GM21529 (cell line): ENCODE measurements around the gene CYP4F22.
"Not testable (repeated sequence)": the region's sequence is repeated elsewhere in the genome, so short reads cannot be mapped to it uniquely, and the experiment has no call there.

ENCODE experiments used
- ATAC-seq: cut with Tn5 transposase; IDR thresholded peaks from one replicate; pipeline ENCODE4 v1.9.1; 2021; ENCODE audit not compliant: unreplicated experiment

The CYP4F22 gene

GRCh38 chr19:15488489-15489226 is 19.7 kb upstream of the CYP4F22 start:
- no peak for ATAC-seq

GRCh38 chr19:15495151-15495550 is 13.2 kb upstream of the CYP4F22 start:
- no peak for ATAC-seq

- no peak for ATAC-seq
These were observed 10.0 kb upstream of the CYP4F22 start for GRCh38 chr19:15498156-15498858.

- no peak for ATAC-seq
These were observed 9.4 kb upstream of the CYP4F22 start for GRCh38 chr19:15498910-15499309.

DNA sequence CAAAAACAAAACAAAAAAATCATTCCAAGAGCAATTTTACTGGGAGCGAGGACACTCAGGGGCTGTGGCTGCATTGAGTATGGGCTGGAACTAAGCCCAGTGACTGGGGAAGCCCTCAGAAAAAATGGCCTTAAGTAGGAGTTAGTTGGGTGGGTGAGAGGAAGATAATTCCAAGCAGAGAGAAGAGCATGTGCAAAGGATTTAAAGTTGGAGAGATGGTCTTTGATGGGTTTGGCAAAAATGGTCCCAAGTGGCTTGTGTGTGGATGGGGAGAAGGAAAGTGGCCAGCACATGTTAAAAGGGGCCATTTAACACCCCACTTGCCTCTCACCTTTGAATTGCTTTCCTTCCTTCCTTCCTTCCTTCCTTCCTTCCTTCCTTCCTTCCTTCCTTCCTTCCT is 6.7 kb upstream of the CYP4F22 start:
- no peak for ATAC-seq

- no peak for ATAC-seq
These were observed 6.1 kb upstream of the CYP4F22 start for GRCh38 chr19:15502264-15502663.

- ATAC-seq = no peak
These were observed 2.2 kb upstream of the CYP4F22 start for GRCh38 chr19:15506074-15506571.

- ATAC-seq = no peak
These were observed 974 bp upstream of the CYP4F22 start for GRCh38 chr19:15507068-15508034.

DNA sequence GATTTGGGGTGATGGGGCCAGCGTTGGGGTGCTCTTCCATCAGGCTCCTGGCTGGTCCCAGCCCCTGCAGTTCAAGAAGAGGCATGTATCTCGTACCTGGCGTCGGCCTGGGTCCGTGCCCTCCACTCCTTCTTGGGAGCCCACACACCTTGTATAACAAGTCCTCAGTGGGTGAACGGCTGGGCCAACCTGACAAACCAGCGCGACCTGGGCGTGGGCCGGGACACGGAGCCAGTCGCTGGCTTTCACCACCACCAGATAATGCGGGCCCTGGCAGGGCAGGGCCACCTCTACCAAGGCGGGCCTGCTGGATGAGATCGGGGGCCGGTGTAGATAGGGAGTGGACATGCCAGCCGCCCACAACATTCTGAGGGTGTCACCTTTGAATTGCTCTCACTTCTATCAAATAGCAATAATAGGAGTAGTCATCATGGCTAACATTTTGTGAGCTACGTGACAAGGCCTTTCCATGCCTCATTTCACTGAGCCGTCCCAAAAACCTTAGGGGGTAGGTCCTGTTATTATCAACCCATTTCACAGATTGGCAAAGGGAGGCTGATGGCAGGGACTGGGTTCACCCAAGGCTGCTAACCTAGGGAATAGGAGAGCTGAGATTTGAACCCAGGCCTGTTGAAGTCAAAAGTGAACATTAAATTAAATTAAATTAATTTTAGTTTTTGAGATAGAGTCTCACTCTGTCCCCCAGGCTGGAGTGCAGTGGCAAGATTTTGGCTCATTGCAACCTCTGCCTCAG is 3.5 kb downstream of the CYP4F22 start:
- ATAC-seq = no peak

DNA sequence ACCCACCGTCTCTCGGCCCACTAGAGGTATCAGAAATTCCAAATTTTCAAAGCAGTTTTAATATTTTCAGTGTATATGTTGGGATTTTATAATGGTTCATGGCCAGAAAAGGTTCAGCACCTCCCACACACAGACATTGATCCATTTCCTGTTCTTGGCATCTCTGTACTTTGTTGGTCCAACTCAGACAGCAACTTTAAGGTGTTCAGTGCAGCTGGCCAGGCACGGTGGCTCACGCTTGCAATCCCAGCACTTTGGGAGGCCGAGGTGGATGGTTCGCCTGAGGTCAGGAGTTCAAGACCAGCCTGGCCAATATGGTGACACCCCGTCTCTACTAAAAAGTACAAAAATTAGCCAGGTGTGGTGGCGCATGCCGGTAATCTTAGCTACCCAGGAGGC is 6.9 kb downstream of the CYP4F22 start:
- ATAC-seq = not testable (repeated sequence)

DNA sequence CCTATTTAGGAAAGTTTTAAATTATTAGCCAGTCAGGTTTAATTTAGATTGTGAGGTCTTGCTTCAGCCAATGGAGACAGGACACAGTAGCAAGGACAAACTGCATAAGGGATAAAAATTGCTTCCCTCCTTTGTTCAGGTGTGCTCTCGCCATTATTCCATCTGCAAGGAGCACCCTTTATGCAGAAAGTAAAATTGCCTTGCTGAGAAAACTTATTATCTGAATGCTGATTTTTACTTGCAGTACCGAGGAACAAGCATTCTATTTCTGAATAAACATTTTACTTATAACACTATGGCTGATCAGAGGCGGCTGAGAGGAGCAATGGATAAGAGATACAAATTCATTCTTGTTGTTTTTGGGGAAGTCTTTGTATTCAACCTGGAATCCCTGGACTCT is 8.0 kb downstream of the CYP4F22 start:
- ATAC-seq = no peak

DNA sequence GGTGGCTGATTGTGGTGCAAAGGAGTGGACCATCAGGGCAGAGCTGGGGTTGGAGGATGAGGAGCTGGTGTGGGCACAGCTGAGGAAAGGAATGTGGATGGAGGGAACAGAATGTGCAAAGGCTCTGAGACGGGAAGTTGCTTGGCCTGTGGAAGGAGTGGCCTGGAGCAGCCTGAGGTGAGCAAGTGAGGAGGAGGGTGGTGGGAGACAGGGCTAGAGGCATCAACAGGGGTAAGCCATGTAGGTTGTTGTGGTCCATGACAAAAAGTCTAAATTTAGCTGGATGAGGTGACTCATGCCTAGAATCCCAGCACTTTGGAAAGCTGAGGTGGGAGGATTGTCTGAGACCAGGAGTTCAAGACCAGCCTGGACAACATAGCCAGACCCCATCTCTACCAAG is 9.5 kb downstream of the CYP4F22 start:
- no peak for ATAC-seq

DNA sequence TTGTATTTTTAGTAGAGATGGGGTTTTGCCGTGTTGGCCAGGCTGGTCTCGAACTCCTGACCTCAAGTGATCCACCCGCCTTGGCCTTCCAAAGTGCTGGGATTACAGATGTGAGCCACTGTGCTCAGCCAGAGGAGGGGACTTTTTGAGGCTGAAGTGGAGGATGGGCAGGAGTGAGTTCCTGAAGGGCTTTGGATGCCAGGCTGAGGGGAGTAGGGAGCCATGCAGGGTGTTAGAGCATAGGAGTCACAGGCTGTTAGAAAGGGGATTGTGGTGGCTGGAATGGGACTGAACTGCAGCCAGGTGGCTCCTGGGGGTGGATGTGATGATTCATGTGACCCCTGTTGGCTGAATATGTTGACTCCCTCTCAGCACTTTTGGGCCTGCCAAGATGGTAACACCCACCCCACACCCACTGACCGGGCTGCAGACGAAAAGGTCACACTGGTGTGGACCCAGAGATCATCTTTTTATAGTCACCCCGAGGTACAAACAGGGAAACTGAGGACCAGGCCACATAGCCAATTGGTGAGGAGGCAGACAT is 11.2 kb downstream of the CYP4F22 start:
- ATAC-seq = no peak

GRCh38 chr19:15524781-15525180 is 16.5 kb downstream of the CYP4F22 start:
- ATAC-seq = no peak

DNA sequence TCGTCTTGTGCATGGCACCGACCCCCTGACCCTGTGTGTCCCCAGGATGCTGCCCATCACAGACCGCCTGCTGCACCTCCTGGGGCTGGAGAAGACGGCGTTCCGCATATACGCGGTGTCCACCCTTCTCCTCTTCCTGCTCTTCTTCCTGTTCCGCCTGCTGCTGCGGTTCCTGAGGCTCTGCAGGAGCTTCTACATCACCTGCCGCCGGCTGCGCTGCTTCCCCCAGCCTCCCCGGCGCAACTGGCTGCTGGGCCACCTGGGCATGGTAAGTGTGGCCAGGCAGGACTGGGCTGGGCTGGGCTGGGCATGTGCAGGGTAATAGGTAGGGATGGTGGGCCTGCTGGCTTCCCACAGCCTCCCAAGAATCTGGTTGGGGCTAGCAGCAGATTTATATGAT is 17.0 kb downstream of the CYP4F22 start:
- no peak for ATAC-seq

- ATAC-seq = no peak
These were observed 18.1 kb downstream of the CYP4F22 start for GRCh38 chr19:15526408-15526807.

GRCh38 chr19:15527705-15528104 is 19.4 kb downstream of the CYP4F22 start:
- no peak for ATAC-seq

DNA sequence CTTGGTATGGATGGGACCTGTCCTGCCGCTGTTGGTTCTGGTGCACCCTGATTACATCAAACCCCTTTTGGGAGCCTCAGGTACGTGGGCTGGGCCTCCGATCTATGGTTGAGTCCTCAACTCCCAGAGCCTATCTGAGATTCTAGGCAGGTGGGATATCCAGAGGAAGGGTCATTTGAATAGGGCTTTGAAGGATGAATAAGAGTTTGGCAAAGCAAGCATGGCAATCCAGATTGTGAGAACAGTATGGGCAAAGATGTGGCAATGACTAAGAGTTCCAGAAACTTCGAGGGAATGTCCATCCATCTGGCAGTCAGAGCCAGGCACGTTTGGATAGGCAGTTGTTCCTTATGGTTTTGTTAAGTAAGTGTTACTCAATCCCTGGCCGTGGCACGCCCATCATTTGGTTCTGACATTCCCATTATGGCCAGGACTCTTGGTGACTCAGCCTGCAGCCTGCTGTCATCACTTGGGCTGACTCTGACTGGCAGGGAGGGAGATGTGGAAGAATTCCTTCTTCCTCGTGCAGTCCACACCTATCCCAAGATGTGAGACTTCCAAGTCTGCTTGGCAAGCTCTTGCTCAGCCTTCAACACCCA is 21.5 kb downstream of the CYP4F22 start:
- no peak for ATAC-seq

DNA sequence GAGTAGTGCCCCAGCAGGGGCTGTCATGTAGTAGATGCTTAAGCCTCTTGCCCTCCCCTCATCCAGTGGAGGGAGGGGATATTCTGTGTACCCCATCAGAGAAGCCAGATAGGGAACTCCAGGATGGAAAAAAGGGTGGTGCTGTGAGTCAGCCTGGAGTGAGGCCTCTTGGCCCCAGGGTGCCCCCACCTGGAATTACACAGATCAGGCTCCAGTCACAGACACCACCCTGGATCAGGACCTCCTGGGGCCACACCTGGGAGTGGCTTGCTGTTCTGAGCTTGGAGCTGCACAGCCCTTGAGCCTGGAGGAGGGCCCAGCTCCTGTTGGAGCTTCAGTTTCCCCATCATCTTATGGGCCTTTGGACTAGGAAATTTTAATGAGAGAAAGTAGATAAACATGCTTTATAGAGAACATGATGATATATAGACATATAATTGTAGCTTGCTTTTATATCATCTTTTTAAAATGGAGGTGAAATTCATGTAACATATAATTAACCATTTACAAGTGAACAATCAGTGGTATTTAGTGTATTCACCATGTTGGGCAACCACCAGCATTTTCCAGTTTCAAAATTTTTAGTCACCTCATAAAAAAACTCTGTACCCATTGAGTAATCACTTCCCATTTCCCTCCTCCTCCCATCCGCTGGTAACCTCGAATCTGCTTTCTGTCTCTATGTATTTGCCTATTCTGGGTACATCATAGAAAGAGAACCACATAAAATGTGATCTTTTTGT is 24.6 kb downstream of the CYP4F22 start:
- no peak for ATAC-seq
